ENCODE measurements around the gene MEGF6.

The MEGF6 gene

GRCh38 chr1:3544040-3544977, 67.0 kb downstream of the MEGF6 start:
- H3K4me2 ChIP-seq (ENCODE audit: low read length): no peak overlapping the region
- no peaks in the 10 kb centered on the region for H3K9me3 ChIP-seq (ENCODE audit: control insufficient read depth, low read length)
- H3K9ac ChIP-seq: no peak overlapping the region
- H2AFZ ChIP-seq: no peak overlapping the region
- H3K27ac ChIP-seq: no peak overlapping the region
- no peaks in the 10 kb centered on the region for H3K36me3 ChIP-seq (ENCODE audit: control insufficient read depth, insufficient read depth, low read length)
- no peaks in the 10 kb centered on the region for H3K4me1 ChIP-seq
- no peak overlapping the region for H3K4me3 ChIP-seq (ENCODE audit: low read depth, low read length)
- TF ChIP-seq CTCF (IDR thresholded peaks at IDR 0.05): no peak
- no peaks in the 10 kb centered on the region for H3K79me2 ChIP-seq
- no peaks in the 10 kb centered on the region for H3K27me3 ChIP-seq (ENCODE audit: control insufficient read depth, insufficient read depth, low read length)

- Histone ChIP-seq H3K4me2 (ENCODE audit: low read length) (no peak overlapping the region), H3K9me3 (ENCODE audit: control insufficient read depth, low read length) (no peaks in the 10 kb centered on the region), H3K4me3 (ENCODE audit: low read depth, low read length) (no peak overlapping the region), H3K27ac (no peak overlapping the region), H3K9ac (no peak overlapping the region), H3K27me3 (ENCODE audit: control insufficient read depth, insufficient read depth, low read length) (no peaks in the 10 kb centered on the region), H3K79me2 (no peaks in the 10 kb centered on the region), H2AFZ (no peak overlapping the region), H3K36me3 (ENCODE audit: control insufficient read depth, insufficient read depth, low read length) (no peaks in the 10 kb centered on the region), H3K4me1 (no peaks in the 10 kb centered on the region)
- TF ChIP-seq CTCF (IDR thresholded peaks at IDR 0.05): no peak
Measured at GRCh38 chr1:3543076-3544039, 68.0 kb downstream of the MEGF6 start.

DNA sequence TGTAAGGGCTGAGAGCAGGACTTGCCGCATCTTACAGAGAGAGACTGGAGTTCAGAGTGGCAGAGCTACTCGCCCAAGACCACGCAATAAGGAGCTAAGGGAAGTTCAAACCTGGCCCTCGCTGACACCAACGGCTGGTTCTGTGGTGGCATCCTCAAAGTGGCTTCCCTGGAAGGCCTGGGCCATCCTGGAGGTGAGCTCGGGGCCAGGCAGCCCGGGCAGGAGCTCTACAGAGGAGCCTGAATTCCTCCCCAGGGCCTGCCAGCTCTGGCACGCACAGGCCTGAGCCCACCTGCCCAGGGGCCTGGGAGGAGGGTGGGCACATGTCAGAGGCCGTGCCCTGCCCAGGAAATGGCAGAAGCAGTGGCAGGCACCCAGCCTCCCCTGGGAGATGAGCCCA, 68.6 kb downstream of the MEGF6 start:
- H3K36me3 ChIP-seq (ENCODE audit: control insufficient read depth, insufficient read depth, low read length): no peaks in the 10 kb centered on the region
- H3K27ac ChIP-seq: no peak overlapping the region
- H2AFZ ChIP-seq: no peak overlapping the region
- no peak for TF ChIP-seq CTCF (IDR thresholded peaks at IDR 0.05)
- H3K4me3 ChIP-seq (ENCODE audit: low read depth, low read length): no peak overlapping the region
- no peaks in the 10 kb centered on the region for H3K4me1 ChIP-seq
- no peak overlapping the region for H3K9ac ChIP-seq
- H3K9me3 ChIP-seq (ENCODE audit: control insufficient read depth, low read length): no peaks in the 10 kb centered on the region
- no peak overlapping the region for H3K4me2 ChIP-seq (ENCODE audit: low read length)
- no peaks in the 10 kb centered on the region for H3K27me3 ChIP-seq (ENCODE audit: control insufficient read depth, insufficient read depth, low read length)
- H3K79me2 ChIP-seq: no peaks in the 10 kb centered on the region

- H3K4me3 ChIP-seq (ENCODE audit: low read depth, low read length): no peak overlapping the region
- no peaks in the 10 kb centered on the region for H3K79me2 ChIP-seq
- no peak overlapping the region for H3K27ac ChIP-seq
- TF ChIP-seq CTCF (IDR thresholded peaks at IDR 0.05): no peak
- no peaks in the 10 kb centered on the region for H3K36me3 ChIP-seq (ENCODE audit: control insufficient read depth, insufficient read depth, low read length)
- H3K4me1 ChIP-seq: no peaks in the 10 kb centered on the region
- no peaks in the 10 kb centered on the region for H3K27me3 ChIP-seq (ENCODE audit: control insufficient read depth, insufficient read depth, low read length)
- H3K9me3 ChIP-seq (ENCODE audit: control insufficient read depth, low read length): no peaks in the 10 kb centered on the region
- no peak overlapping the region for H3K9ac ChIP-seq
- H2AFZ ChIP-seq: no peak overlapping the region
- H3K4me2 ChIP-seq (ENCODE audit: low read length): no peak overlapping the region
Measured at GRCh38 chr1:3541936-3542335, 69.4 kb downstream of the MEGF6 start.

Measured in parathyroid adenoma (tissue), 2 donors.